ENCODE results near the gene ROBO4.

ROBO4 gene

GRCh38 chr11:124889191-124890091 lies 8.2 kb downstream of the ROBO4 start:
- no peak for DNase-seq

GRCh38 chr11:124887667-124888013 lies 10.0 kb downstream of the ROBO4 start:
- DNase-seq, result no peak

DNA sequence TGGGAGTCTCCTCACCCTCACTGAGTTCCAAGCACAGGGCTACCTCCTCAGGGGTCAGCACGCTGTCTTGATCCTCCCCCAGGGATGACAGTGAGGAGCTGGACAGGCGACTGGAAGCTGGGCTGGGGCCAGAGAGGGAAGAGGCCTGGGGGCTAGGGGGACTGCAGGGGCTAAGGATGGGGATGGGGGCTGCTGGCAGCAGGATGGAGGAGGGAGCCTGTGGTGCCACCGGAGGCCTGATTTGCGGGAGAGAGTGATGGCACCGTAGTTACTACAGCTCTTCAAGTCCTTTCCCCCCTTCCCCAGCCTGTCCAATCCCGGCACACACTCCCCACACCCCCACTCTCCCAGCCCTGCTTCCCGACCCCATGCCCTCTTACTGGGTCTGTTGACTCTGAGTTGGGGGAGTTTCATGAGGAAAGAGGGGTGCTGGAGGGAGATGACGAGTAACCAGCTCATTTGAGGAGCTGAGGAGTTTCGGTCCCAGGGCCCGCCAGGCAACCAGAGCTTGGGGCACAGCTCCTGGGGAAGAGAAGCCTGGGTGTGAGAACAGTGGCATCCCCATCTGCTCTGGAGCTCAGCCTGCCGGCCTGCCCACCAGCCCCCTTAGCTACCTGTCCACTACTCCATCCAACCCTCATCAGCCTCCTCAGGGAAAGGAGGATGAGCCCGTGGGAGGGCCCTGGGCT lies 10.5 kb downstream of the ROBO4 start:
- DNase-seq, result no peak

GRCh38 chr11:124886476-124886875 lies 11.2 kb downstream of the ROBO4 start:
- no peak for DNase-seq

GRCh38 chr11:124884869-124885479 lies 12.7 kb downstream of the ROBO4 start:
- DNase-seq, result no peak

DNA sequence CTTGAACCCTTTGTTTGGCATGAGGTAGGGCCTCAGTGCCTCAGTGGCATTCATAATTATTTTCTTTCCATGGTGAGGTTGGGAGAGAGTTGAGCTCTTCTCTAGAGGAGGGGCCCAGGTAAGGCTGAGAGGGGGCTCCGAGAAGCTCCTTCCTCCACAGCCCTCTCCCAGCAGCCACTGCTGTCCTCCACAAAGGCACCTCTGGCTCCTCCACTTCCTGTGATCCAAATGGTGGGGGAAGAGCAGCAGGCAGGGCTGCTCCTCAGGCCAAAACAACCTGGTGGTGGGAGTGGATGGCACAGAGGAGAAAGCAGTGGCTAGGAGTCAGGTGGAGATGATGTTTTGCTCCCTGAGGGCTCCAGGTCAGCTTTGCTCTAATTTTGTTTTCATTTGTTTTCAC lies 13.3 kb downstream of the ROBO4 start:
- DNase-seq, result no peak

DNA sequence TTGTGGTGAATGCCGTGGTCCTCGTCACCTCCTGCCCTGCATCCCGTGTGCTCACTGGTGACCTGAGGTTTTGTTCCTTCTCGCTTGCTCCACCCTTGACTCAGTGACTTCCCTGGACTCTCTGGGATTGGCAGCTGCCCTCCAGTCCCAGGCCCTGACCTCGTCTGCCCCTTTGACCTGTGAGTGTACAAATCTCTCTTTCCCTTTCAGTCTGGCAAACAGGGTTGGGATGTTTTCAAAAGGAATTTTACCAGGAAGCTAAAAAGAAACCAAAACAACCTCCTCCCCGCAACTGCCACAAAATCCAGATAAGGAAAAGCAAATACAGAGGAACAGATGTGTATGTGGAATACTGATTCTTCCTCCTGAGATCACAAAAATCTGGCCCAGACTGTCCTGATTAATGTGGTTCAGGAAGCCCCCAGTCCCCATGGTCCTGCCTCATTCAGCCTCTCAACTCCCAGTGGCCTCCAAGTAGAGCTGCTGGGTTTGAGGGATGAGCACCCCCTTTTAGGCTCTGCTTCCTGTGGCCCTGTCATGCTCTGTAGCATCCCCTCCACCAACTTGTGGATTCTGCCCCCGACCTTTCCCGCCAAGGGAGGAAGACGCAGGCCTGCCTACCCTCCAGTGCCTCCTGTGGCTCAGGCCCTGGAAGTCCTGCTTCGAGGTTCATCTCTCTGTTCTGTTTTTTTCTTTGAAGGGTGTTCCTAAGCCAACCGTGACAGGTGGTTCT lies 15.2 kb downstream of the ROBO4 start:
- DNase-seq, result no peak

DNA sequence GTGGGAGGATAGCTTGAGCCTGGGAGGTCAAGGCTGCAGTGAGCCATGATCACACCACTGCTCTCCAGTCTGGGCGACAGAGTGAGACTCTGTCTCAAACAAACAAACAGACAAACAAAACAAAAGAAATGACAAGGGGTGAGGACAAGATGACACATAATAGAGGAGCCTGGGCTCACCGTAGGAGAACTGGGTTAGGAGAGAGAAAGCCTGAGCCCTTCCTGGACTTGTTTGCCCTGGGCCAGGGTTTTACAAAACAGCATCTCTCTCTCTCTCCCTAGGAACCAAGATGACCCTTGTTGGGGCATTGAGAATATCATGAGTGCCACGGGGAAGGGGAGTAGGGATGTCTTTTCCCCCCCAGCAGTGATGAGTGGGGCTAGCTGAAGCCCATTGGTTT lies 16.7 kb downstream of the ROBO4 start:
- DNase-seq, result no peak

GRCh38 chr11:124880290-124880611 lies 17.4 kb downstream of the ROBO4 start:
- DNase-seq, result no peak

- DNase-seq, result no peak
Measured at GRCh38 chr11:124879493-124880289, 18.0 kb downstream of the ROBO4 start.

- DNase-seq, result no peak
Measured at GRCh38 chr11:124878759-124879492, 18.7 kb downstream of the ROBO4 start.

- DNase-seq, result no peak
Measured at GRCh38 chr11:124877910-124878758, 19.5 kb downstream of the ROBO4 start.

DNA sequence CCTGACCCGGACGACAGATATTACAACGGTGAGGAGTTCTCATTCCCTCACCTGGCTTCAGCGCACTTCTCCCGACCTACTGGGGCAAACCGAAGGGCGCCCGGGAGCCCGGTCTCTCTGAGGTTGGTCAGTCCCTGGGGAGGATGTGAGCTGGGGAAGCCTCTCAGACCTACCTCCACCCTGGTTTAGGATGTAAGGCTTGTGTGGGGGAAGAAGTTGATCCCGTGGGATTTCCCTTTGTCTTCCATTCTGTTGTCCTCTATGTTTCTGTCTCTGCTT lies 20.1 kb downstream of the ROBO4 start:
- DNase-seq, result no peak

DNA sequence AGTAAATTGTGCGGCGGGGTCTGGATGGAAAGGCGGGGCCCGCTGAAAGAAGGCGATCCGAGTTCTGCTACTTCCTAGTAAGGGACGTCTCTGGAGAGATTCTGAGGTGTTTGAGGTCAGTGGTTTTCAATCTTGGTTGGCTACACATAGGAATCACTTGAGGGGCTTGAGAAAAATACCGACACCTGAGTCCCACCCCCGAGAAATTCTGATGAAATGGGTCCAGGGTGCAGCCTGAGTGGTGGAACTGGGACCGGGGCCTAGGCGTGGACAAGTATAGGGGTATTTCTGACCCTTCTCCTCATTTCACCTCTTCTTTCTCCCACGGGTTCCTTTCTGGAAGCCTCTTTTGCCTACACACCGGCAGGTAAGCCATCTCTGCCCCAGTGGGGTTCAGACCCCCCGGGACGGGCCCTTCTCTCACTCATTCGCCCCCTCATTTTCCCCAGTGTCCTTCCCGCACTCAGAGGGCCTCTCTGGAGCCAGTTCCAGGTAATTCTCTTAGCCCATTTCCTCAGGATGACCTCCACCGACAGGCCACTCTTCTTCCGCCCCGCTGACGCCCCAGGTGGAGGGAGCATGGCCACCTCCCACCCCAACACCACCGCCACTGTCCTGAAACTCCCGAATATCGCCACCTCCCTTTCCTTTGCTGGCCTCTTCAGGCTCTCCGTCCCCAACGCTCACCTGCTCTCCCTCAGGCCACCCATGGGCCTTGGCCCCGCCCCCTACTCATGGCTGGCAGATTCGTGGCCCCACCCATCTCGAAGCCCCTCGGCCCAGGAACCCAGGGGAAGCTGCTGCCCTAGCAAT lies 20.6 kb downstream of the ROBO4 start:
- no peak for DNase-seq

DNA sequence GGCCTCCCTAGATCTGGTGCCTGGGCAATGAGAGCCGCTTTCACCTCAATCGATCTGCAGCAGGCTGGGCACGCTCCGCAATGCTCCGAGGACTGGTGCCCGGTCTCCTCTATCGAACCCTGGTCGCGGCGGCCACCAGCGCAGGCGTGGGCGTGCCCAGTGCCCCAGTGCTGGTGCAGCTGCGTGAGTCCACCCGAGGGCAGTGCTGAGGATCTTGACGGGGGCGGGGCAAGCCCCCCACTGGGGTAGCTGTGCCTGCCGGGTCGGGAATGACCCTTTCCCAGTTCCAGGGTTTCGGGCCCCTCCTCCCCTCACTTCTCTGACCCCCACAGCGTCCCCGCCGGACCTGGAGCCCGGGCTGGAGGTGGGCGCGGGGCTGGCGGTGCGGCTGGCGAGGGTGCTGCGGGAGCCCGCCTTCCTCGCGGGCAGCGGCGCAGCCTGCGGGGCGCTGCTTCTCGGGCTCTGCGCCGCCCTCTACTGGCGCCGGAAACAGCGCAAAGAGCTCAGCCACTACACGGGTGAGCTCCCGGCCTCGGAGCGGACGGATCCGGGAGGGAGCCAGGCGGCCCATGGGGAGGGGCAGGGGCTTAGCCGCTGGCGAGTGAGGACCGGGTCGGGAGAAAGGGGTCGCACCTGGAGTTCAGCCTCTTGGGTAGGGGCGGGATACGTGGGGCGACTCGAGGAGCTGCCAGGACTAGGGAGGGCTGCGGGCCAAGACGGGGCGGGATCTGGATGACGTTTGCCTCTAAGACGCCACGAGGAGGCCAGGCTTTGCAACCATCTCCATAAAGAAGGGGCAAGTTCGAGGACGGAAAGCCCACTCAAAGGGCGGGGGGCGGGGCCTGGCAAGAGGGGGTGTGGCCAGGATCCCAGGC lies 21.5 kb downstream of the ROBO4 start:
- peak; percentile 84 for DNase-seq

- no peak for DNase-seq
Measured at GRCh38 chr11:124875401-124875800, 22.3 kb downstream of the ROBO4 start.

DNA sequence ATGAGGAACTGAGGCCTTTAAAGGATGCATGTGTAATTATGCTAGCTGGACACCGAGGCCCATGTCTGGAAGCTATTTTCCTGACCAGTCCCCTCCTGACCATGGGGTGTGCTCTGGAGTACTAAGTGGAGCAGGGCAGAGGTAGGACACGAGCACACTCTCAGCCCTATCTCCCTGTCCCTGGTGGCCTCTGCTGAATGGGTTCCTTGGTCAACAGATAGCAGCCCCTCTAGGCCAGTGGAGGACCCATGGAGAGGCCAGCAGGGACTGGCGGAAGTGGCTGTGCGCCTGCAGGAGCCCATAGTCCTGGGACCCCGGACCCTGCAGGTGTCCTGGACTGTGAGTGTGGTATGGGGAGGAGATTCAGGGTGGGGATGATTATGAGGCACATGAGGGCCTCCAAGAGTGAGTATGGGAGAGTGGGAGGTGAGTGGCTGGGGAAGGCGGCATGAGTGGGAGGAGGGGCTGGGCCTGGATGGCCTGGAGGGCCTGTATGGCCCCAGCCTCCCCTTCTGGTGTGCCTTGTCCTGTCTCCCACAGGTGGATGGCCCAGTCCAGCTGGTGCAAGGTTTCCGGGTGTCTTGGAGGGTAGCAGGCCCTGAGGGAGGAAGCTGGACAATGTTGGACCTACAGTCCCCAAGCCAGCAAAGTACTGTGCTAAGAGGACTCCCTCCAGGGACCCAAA lies 23.0 kb downstream of the ROBO4 start:
- no peak for DNase-seq

GRCh38 chr11:124873951-124874350 lies 23.7 kb downstream of the ROBO4 start:
- no peak for DNase-seq

- DNase-seq, result no peak
Measured at GRCh38 chr11:124872741-124873140, 24.9 kb downstream of the ROBO4 start.

All from activated CD4-positive, alpha-beta T cell treated with anti-CD3 and anti-CD28 coated beads for 48 hours (primary cell).